H1 (cell line): Measurements from ENCODE around the gene SRM. TPM values are rescaled to one million over a fixed set of nuclear protein-coding genes. Genes with fewer than 3 reads are reported as not detected.

ENCODE experiments used
- CBX8 ChIP-seq: fragments of 300-800, 300-1000 bp; sonication (generic); IDR thresholded peaks from 2 replicates; pipeline ENCODE4 v1.7.1; 2016; ENCODE audit warnings: low read depth, low read length, borderline replicate concordance
- CEBPB ChIP-seq: IDR thresholded peaks from 2 replicates; pipeline ENCODE4 v1.6.1; 2012; ENCODE audit warnings: low read depth, low read length
- CREB1 ChIP-seq: IDR thresholded peaks from 2 replicates; pipeline ENCODE4 v1.6.1; 2012; ENCODE audit warnings: inconsistent platforms
- HDAC2 ChIP-seq, 2 experiments: fragments of 300-600 bp in 1 of 2; sonication (generic) in 1 of 2; IDR thresholded peaks; 2 replicates each; pipeline ENCODE4 v1.6.1; 2011 to 2012; ENCODE audit warnings: low read depth in 2 of 2, low read length in 2 of 2, mild to moderate bottlenecking in 2 of 2, moderate library complexity in 2 of 2, borderline replicate concordance in 1 of 2, inconsistent platforms in 1 of 2
- KDM5A ChIP-seq: fragments of 200-600 bp; IDR thresholded peaks from 2 replicates; pipeline ENCODE4 v1.7.1; 2012; ENCODE audit warnings: mild to moderate bottlenecking, low read length, inconsistent platforms, mixed read lengths
- MAFK ChIP-seq: IDR thresholded peaks from 2 replicates; pipeline ENCODE4 v1.6.1; 2012; ENCODE audit warnings: low read depth, mild to moderate bottlenecking, improper control_type of control experiment, low read length
- RAD21 ChIP-seq, 2 experiments: IDR thresholded peaks in 1 of 2; conservative IDR thresholded peaks in 1 of 2; 2 replicates each; pipeline ENCODE4 v1.6.1; 2011; ENCODE audit warnings: low read depth in 2 of 2, low read length in 2 of 2, improper control_type of control experiment in 1 of 2, inconsistent platforms in 1 of 2, mild to moderate bottlenecking in 1 of 2, moderate library complexity in 1 of 2
- SP4 ChIP-seq: IDR thresholded peaks from 2 replicates; pipeline ENCODE4 v1.6.1; 2012; ENCODE audit warnings: low read length, inconsistent platforms
- ZNF274 ChIP-seq: IDR thresholded peaks from 2 replicates; pipeline ENCODE4 v1.7.0; 2012; ENCODE audit warnings: low read length, borderline replicate concordance; ENCODE audit errors: extremely low read depth
- polyA plus RNA-seq, 7 experiments: library from polyadenylated mRNA; depleted of rRNA in 3 of 7; stranded (reverse) in 5 of 7; unstranded in 2 of 7; fragments of >200 nt in 5 of 7; fragments of 200-250 nt in 2 of 7; gene quantifications; 1 replicate in 5 of 7; 2 replicates in 1 of 7; 4 replicates in 1 of 7; pipeline versions ENCODE4 v1.2.1 to v1.2.3, GENCODE V29; 2011 to 2013; ENCODE audit warnings: missing spikeins in 2 of 7, mixed read lengths in 2 of 7
- total RNA-seq: library from RNA; stranded (reverse); fragmentation: NEBNext Ultra II Directional; extraction: Animal tissue kit (Norgen Biotek cat#: 25700); gene quantifications from 2 replicates; pipeline ENCODE4 v1.2.1, GENCODE V29; 2021
- TF ChIP-seq, protein P1 (sequence below): fragments of 300-600 bp; sonication (generic); IDR thresholded peaks from 2 replicates; pipeline ENCODE4 v1.7.1; 2012; ENCODE audit warnings: low read length, moderate library complexity, mild to moderate bottlenecking, inconsistent platforms; ENCODE audit not compliant: insufficient replicate concordance

The SRM gene
- total and polyA plus RNA-seq, 2 of the 8 experiments (the other 6 are each of a cell fraction or from before 2014, with no cell fraction given) = 110 to 208 TPM

DNA sequence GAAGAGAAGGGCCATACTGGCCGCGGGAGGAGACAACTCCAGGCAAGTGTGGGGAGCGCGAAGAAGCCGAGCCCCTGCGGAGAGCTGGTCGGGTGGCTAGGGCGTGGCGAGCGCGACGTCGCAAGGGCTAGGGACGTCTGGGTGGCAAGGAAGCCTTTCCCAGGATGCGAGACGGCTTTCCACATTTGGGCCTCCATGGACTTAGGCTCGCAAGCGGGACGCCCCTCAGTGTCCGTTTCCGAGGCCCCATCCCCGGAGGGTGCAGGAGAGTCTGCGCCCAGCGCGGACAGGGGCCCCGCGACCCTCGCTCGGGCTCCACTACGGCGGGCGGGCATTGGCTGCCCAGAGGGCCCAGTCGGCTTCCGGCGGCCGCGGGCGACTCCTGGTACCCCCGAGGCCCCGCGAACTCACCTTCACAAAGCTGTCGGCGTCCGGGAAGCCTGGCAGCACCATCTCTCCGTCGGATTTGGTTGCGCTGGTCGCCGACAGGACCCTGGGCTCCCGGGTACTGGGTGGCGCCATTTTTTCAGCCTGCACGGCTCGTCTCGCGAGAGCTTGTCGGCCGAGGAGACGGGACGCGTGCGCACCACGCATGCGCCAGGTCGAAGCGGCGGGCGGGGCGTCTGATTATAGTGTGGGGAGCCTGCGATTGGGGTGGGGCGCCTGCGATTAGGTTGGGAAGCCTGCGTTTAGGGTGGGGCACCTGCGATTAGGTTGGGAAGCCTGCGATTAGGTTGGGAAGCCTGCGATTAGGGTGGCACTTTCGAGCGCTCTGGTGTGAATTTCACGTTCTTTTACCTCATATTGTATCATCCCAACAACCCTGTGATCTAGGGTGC is 39.7 kb upstream of the SRM start, which contains the start of gene EXOSC10 (continued):
- TF ChIP-seq, protein P1, sequence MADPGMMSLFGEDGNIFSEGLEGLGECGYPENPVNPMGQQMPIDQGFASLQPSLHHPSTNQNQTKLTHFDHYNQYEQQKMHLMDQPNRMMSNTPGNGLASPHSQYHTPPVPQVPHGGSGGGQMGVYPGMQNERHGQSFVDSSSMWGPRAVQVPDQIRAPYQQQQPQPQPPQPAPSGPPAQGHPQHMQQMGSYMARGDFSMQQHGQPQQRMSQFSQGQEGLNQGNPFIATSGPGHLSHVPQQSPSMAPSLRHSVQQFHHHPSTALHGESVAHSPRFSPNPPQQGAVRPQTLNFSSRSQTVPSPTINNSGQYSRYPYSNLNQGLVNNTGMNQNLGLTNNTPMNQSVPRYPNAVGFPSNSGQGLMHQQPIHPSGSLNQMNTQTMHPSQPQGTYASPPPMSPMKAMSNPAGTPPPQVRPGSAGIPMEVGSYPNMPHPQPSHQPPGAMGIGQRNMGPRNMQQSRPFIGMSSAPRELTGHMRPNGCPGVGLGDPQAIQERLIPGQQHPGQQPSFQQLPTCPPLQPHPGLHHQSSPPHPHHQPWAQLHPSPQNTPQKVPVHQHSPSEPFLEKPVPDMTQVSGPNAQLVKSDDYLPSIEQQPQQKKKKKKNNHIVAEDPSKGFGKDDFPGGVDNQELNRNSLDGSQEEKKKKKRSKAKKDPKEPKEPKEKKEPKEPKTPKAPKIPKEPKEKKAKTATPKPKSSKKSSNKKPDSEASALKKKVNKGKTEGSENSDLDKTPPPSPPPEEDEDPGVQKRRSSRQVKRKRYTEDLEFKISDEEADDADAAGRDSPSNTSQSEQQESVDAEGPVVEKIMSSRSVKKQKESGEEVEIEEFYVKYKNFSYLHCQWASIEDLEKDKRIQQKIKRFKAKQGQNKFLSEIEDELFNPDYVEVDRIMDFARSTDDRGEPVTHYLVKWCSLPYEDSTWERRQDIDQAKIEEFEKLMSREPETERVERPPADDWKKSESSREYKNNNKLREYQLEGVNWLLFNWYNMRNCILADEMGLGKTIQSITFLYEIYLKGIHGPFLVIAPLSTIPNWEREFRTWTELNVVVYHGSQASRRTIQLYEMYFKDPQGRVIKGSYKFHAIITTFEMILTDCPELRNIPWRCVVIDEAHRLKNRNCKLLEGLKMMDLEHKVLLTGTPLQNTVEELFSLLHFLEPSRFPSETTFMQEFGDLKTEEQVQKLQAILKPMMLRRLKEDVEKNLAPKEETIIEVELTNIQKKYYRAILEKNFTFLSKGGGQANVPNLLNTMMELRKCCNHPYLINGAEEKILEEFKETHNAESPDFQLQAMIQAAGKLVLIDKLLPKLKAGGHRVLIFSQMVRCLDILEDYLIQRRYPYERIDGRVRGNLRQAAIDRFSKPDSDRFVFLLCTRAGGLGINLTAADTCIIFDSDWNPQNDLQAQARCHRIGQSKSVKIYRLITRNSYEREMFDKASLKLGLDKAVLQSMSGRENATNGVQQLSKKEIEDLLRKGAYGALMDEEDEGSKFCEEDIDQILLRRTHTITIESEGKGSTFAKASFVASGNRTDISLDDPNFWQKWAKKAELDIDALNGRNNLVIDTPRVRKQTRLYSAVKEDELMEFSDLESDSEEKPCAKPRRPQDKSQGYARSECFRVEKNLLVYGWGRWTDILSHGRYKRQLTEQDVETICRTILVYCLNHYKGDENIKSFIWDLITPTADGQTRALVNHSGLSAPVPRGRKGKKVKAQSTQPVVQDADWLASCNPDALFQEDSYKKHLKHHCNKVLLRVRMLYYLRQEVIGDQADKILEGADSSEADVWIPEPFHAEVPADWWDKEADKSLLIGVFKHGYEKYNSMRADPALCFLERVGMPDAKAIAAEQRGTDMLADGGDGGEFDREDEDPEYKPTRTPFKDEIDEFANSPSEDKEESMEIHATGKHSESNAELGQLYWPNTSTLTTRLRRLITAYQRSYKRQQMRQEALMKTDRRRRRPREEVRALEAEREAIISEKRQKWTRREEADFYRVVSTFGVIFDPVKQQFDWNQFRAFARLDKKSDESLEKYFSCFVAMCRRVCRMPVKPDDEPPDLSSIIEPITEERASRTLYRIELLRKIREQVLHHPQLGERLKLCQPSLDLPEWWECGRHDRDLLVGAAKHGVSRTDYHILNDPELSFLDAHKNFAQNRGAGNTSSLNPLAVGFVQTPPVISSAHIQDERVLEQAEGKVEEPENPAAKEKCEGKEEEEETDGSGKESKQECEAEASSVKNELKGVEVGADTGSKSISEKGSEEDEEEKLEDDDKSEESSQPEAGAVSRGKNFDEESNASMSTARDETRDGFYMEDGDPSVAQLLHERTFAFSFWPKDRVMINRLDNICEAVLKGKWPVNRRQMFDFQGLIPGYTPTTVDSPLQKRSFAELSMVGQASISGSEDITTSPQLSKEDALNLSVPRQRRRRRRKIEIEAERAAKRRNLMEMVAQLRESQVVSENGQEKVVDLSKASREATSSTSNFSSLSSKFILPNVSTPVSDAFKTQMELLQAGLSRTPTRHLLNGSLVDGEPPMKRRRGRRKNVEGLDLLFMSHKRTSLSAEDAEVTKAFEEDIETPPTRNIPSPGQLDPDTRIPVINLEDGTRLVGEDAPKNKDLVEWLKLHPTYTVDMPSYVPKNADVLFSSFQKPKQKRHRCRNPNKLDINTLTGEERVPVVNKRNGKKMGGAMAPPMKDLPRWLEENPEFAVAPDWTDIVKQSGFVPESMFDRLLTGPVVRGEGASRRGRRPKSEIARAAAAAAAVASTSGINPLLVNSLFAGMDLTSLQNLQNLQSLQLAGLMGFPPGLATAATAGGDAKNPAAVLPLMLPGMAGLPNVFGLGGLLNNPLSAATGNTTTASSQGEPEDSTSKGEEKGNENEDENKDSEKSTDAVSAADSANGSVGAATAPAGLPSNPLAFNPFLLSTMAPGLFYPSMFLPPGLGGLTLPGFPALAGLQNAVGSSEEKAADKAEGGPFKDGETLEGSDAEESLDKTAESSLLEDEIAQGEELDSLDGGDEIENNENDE = no peak
- peak; percentile 87; the same call in 1 of the 2 replicates for TF ChIP-seq KDM5A
- TF ChIP-seq CREB1 = no peak
- TF ChIP-seq CBX8 = no peak
- TF ChIP-seq HDAC2 (IDR thresholded peaks at IDR 0.05; ENCODE audit: borderline replicate concordance in 1 of 2, low read depth in 2 of 2, low read length in 2 of 2) = peak in 1 of 2 experiments; percentile 72; a peak in 2 of 4 replicates
- no peak for TF ChIP-seq RAD21 (IDR thresholded peaks at IDR 0.05 in 1 of 2, conservative IDR thresholded peaks at IDR 0.05 in 1 of 2; ENCODE audit: low read depth in 2 of 2, low read length in 2 of 2)
- no peak for TF ChIP-seq MAFK
- TF ChIP-seq ZNF274 = no peak
- no peak for TF ChIP-seq CEBPB
- TF ChIP-seq SP4 = peak; percentile 54; the same call in 1 of the 2 replicates
